HCT116 (cell line): ENCODE measurements around the gene SERPINE3. TPM values are rescaled to one million over a fixed set of nuclear protein-coding genes. Genes with fewer than 3 reads are reported as not detected.

Experiments used
- ATAC-seq: fragments of 200-7000 bp; cut with Tn5 transposase; 2 replicates; pipeline ENCODE4 v1.9.1; 2020; ENCODE audit warnings: mild to moderate bottlenecking, moderate library complexity
- BruUV-seq: library from RNA; stranded (reverse); fragments of 400-500 nt; replicated peaks from 2 replicates; lab custom pipeline; 2021; lab: Mats Ljungman, UMichigan
- CTCF ChIA-PET: fragments of 300-600 bp; sonication (Branson Sonifier 250); formaldehyde crosslinking; loops from one replicate; lab custom pipeline; 2021; ENCODE audit warnings: antibody characterized with exemption; lab: Charles Lee
- POLR2A ChIA-PET: fragments of 300-600, 350-600 bp; sonication (Branson Sonifier 250); formaldehyde crosslinking; loops from one replicate; lab custom pipeline; 2021; ENCODE audit warnings: antibody characterized with exemption; lab: Charles Lee
- RAD21 ChIA-PET, 2 experiments: fragments of 300-600 bp; sonication (Branson Sonifier 250); formaldehyde crosslinking; loops; one replicate each; lab custom pipeline; 2023; ENCODE audit warnings: low total read pairs in 2 of 2; ENCODE audit not compliant: uncharacterized antibody in 2 of 2, unreplicated experiment in 2 of 2, low non-redundant PET in 1 of 2; lab: Charles Lee
- DNase-seq: peaks from one replicate; pipeline ENCODE4 v3.0.0-alpha.2; 2010; ENCODE audit warnings: low read depth, low spot score
- H2AFZ ChIP-seq: fragments of 200-600 bp; shearing (Covaris generic), sonication (generic); 2 replicates; pipeline ENCODE4 v1.6.1; 2017; ENCODE audit warnings: low read depth, mixed run types, mixed read lengths, antibody characterized with exemption, low read length; ENCODE audit not compliant: poor library complexity, severe bottlenecking
- H3K27ac ChIP-seq: 2 replicates; pipeline ENCODE4 v1.5.1; 2012; ENCODE audit warnings: low read depth, low read length
- H3K27me3 ChIP-seq: fragments of 200-600 bp; sonication (generic); 2 replicates; pipeline ENCODE4 v1.6.1; 2016; ENCODE audit warnings: mixed run types, low read length, mixed read lengths; ENCODE audit not compliant: insufficient read depth
- H3K36me3 ChIP-seq, 2 experiments: fragments of 200-500 bp in 1 of 2; fragments of 200-600 bp in 1 of 2; sonication (Bioruptor generic) in 1 of 2; sonication (generic) in 1 of 2; 2 replicates each; pipeline versions ENCODE4 v1.5.1 to v1.6.1; 2014 to 2016; ENCODE audit warnings: low read length in 2 of 2, inconsistent platforms in 1 of 2, mixed read lengths in 1 of 2, mixed run types in 1 of 2; ENCODE audit not compliant: insufficient read depth in 2 of 2, control insufficient read depth in 1 of 2
- H3K4me1 ChIP-seq, 2 experiments: fragments of 200-600 bp in 1 of 2; sonication (generic) in 1 of 2; 2 replicates each; pipeline versions ENCODE4 v1.5.1 to v1.6.1; 2012 to 2017; ENCODE audit warnings: low read length in 2 of 2, inconsistent platforms in 1 of 2, mild to moderate bottlenecking in 1 of 2, mixed read lengths in 1 of 2, mixed run types in 1 of 2, moderate library complexity in 1 of 2; ENCODE audit not compliant: insufficient read depth in 2 of 2, control insufficient read depth in 1 of 2
- H3K4me2 ChIP-seq: fragments of 200-600 bp; sonication (generic); 2 replicates; pipeline ENCODE4 v1.6.1; 2017; ENCODE audit warnings: mixed run types, low read length, mixed read lengths
- H3K4me3 ChIP-seq, 2 experiments: fragments of 200-600 bp in 1 of 2; sonication (generic) in 1 of 2; replicated peaks in 1 of 2; 2 replicates each; pipeline ENCODE4 v1.5.1; 2011 to 2016; ENCODE audit warnings: low read length in 2 of 2, control low read depth in 1 of 2, low read depth in 1 of 2, mild to moderate bottlenecking in 1 of 2, mixed read lengths in 1 of 2, mixed run types in 1 of 2
- H3K79me2 ChIP-seq: fragments of 200-600 bp; sonication (generic); 2 replicates; pipeline ENCODE4 v1.6.1; 2017; ENCODE audit warnings: mild to moderate bottlenecking, mixed run types, low read length, moderate library complexity, mixed read lengths; ENCODE audit not compliant: insufficient read depth
- H3K9ac ChIP-seq: fragments of 200-600 bp; sonication (generic); 2 replicates; pipeline ENCODE4 v1.6.1; 2016; ENCODE audit warnings: low read length, mixed read lengths
- H3K9me2 ChIP-seq: fragments of 200-600 bp; sonication (generic), shearing (Covaris generic); 2 replicates; pipeline ENCODE4 v1.6.1; 2017; ENCODE audit warnings: mixed run types, mild to moderate bottlenecking, moderate library complexity; ENCODE audit not compliant: insufficient read depth
- H3K9me3 ChIP-seq, 2 experiments: fragments of 200-500 bp in 1 of 2; fragments of 200-600 bp in 1 of 2; sonication (Bioruptor generic) in 1 of 2; sonication (generic) in 1 of 2; 2 replicates each; pipeline ENCODE4 v1.6.1; 2014 to 2017; ENCODE audit warnings: low read length in 2 of 2, mixed read lengths in 2 of 2, inconsistent platforms in 1 of 2, low read depth in 1 of 2, mild to moderate bottlenecking in 1 of 2, mixed run types in 1 of 2, moderate library complexity in 1 of 2; ENCODE audit not compliant: control insufficient read depth in 1 of 2, insufficient read depth in 1 of 2
- H4K20me1 ChIP-seq: fragments of 200-600 bp; sonication (generic), shearing (Covaris generic); 2 replicates; pipeline ENCODE4 v1.6.1; 2017; ENCODE audit warnings: mixed run types, mild to moderate bottlenecking, moderate library complexity; ENCODE audit not compliant: insufficient read depth
- ATF3 ChIP-seq: IDR thresholded peaks from 2 replicates; pipeline ENCODE4 v1.6.1; 2012
- CBX3 ChIP-seq: IDR thresholded peaks from 2 replicates; pipeline ENCODE4 v1.6.1; 2012; ENCODE audit warnings: low read depth
- CEBPB ChIP-seq: IDR thresholded peaks from 2 replicates; pipeline ENCODE4 v1.6.1; 2012; ENCODE audit warnings: low read depth
- POLR2AphosphoS5 ChIP-seq: IDR thresholded peaks from 2 replicates; pipeline ENCODE4 v1.6.1; 2011; ENCODE audit warnings: mild to moderate bottlenecking, low read depth, low read length, moderate library complexity
- SIN3A ChIP-seq: IDR thresholded peaks from 2 replicates; pipeline ENCODE4 v1.6.1; 2012; ENCODE audit warnings: low read depth
- SP1 ChIP-seq: IDR thresholded peaks from 2 replicates; pipeline ENCODE4 v1.6.1; 2012; ENCODE audit warnings: low read depth
- ZBTB33 ChIP-seq: IDR thresholded peaks from 2 replicates; pipeline ENCODE4 v1.6.1; 2011; ENCODE audit warnings: mild to moderate bottlenecking, low read length, moderate library complexity; ENCODE audit not compliant: insufficient replicate concordance; ENCODE audit errors: extremely low read depth
- ZNF274 ChIP-seq: fragments of 200-500 bp; sonication (Bioruptor generic); IDR thresholded peaks from 2 replicates; pipeline ENCODE4 v1.6.1; 2014; ENCODE audit warnings: mild to moderate bottlenecking, low read depth, low read length, inconsistent platforms
- intact Hi-C: fragments of 100-400 bp; cut with micrococcal nuclease; formaldehyde crosslinking; loops from 2 replicates; pipeline ENCODE4 v1.10.0; 2022
- total RNA-seq: library from RNA; stranded (reverse); gene quantifications from one replicate; pipeline ENCODE4 v1.2.1, GENCODE V29; 2021; ENCODE audit not compliant: unreplicated experiment

Gene SERPINE3
- total RNA-seq, 1 experiment from 2014 or later: not detected

GRCh38 chr13:51323824-51324511, 15.5 kb upstream of the SERPINE3 start (continued):
- TF ChIP-seq ZBTB33 (no peak), ATF3 (no peak)

GRCh38 chr13:51324714-51325420, 14.6 kb upstream of the SERPINE3 start:
- Histone ChIP-seq H4K20me1 (no peaks in the 10 kb centered on the region), H2AFZ (no peak overlapping the region), H3K9me2 (no peaks in the 10 kb centered on the region), H3K9me3 (no peaks in the 10 kb centered on the region), H3K79me2 (no peaks in the 10 kb centered on the region), H3K36me3 (no peaks in the 10 kb centered on the region), H3K4me1 (no peaks in the 10 kb centered on the region), H3K9ac (no peak overlapping the region), H3K27me3 (no peaks in the 10 kb centered on the region), H3K27ac (no peak overlapping the region), H3K4me2 (no peak overlapping the region), H3K4me3 (no peak overlapping the region)
- RAD21 ChIA-PET: no interaction called here
- ATAC-seq (no peak), DNase-seq (no peak)
- POLR2A ChIA-PET: no interaction called here
- no TSS peak for BruUV-seq
- TF ChIP-seq SIN3A: no peak
- no peak for TF ChIP-seq CEBPB
- TF ChIP-seq ZNF274: no peak
- TF ChIP-seq POLR2AphosphoS5: no peak
- TF ChIP-seq SP1: no peak
- TF ChIP-seq CBX3: no peak
- intact Hi-C loops: no loop called here
- CTCF ChIA-PET: no interaction called here
